Measurements from ENCODE around the gene VWC2L.

DNA sequence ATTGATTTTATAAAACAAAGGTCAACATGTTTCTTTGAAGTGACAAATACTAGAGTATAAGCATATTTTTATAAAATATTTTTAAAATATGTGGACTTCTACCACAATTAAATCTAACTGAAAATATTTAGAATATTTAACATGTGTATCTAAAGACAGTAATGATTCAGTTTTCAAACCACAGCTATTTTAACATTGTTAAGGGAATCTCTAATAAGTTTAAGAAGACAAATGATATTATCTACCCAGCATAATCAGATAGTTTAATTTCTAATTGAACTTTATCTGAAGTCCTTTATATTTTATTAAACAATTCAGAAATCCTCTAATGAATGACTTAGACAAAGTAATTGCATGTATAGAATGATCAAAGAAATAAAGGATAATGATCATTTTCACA, 96.2 kb downstream of the VWC2L start:
- TF ChIP-seq, protein P1, sequence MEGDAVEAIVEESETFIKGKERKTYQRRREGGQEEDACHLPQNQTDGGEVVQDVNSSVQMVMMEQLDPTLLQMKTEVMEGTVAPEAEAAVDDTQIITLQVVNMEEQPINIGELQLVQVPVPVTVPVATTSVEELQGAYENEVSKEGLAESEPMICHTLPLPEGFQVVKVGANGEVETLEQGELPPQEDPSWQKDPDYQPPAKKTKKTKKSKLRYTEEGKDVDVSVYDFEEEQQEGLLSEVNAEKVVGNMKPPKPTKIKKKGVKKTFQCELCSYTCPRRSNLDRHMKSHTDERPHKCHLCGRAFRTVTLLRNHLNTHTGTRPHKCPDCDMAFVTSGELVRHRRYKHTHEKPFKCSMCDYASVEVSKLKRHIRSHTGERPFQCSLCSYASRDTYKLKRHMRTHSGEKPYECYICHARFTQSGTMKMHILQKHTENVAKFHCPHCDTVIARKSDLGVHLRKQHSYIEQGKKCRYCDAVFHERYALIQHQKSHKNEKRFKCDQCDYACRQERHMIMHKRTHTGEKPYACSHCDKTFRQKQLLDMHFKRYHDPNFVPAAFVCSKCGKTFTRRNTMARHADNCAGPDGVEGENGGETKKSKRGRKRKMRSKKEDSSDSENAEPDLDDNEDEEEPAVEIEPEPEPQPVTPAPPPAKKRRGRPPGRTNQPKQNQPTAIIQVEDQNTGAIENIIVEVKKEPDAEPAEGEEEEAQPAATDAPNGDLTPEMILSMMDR (IDR thresholded peaks at IDR 0.05) = no peak
- TF ChIP-seq EZH2 (IDR thresholded peaks at IDR 0.05; ENCODE audit: borderline replicate concordance, insufficient read depth, low read depth, low read length, poor library complexity, severe bottlenecking) = no peak

Data from B cell (primary cell).